ENCODE measurements around the gene KIF5C.

DNA sequence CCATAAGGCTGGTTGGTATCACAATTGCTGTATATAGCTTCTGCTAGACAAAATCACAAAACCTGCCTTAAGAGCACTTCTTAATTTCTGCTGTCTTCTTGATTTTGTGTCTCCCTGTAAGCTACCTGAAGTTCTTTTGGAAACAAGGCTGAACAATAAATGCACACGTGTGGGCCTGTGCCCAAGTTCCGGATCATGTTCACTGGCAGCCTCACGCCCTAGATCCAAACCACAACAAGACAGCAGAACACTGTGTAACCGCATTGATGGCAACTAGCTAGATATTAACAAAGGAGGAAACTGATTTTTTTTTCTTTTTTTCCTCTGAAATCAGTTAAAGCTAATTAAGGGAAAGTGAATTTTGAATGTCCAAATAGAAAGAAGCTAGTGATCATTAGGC is 82.0 kb downstream of the KIF5C start:
- TF ChIP-seq, protein P1, sequence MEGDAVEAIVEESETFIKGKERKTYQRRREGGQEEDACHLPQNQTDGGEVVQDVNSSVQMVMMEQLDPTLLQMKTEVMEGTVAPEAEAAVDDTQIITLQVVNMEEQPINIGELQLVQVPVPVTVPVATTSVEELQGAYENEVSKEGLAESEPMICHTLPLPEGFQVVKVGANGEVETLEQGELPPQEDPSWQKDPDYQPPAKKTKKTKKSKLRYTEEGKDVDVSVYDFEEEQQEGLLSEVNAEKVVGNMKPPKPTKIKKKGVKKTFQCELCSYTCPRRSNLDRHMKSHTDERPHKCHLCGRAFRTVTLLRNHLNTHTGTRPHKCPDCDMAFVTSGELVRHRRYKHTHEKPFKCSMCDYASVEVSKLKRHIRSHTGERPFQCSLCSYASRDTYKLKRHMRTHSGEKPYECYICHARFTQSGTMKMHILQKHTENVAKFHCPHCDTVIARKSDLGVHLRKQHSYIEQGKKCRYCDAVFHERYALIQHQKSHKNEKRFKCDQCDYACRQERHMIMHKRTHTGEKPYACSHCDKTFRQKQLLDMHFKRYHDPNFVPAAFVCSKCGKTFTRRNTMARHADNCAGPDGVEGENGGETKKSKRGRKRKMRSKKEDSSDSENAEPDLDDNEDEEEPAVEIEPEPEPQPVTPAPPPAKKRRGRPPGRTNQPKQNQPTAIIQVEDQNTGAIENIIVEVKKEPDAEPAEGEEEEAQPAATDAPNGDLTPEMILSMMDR (IDR thresholded peaks at IDR 0.05), result no peak
- TF ChIP-seq EZH2 (IDR thresholded peaks at IDR 0.05) (no peak), EZH2phosphoT487 (IDR thresholded peaks at IDR 0.05) (no peak)
